22Rv1 (cell line): Measurements from ENCODE around the gene OR10A3.

ENCODE experiments used
- ZFX ChIP-seq: fragments of 450-650 bp; IDR thresholded peaks from 2 replicates; pipeline ENCODE4 v1.6.1; 2017; ENCODE audit warnings: antibody characterized with exemption, borderline replicate concordance
- TF ChIP-seq, protein P1 (sequence below): fragments of 450-650 bp; IDR thresholded peaks from 2 replicates; pipeline ENCODE4 v1.5.1; 2017; ENCODE audit warnings: mild to moderate bottlenecking

DNA sequence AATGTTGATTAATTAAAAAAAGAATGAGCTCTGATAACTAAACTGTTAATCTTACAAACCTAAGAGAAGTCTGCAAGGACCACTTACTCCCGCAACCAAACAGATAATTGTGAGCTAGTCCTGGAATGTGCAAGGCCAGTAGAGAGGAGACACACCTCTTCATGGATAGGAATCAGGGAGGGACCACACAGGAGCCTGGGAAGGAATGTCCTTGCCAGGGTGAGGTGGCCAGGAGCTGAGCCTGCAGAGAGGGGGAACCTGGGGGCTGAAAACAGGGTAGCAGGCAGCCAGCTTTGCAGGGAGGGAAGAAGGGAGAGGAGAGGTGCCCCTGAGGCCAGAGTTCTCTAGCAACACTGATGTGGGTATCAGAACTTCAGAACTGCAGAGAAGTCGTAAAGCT lies 33.2 kb upstream of the OR10A3 start:
- TF ChIP-seq, protein P1, sequence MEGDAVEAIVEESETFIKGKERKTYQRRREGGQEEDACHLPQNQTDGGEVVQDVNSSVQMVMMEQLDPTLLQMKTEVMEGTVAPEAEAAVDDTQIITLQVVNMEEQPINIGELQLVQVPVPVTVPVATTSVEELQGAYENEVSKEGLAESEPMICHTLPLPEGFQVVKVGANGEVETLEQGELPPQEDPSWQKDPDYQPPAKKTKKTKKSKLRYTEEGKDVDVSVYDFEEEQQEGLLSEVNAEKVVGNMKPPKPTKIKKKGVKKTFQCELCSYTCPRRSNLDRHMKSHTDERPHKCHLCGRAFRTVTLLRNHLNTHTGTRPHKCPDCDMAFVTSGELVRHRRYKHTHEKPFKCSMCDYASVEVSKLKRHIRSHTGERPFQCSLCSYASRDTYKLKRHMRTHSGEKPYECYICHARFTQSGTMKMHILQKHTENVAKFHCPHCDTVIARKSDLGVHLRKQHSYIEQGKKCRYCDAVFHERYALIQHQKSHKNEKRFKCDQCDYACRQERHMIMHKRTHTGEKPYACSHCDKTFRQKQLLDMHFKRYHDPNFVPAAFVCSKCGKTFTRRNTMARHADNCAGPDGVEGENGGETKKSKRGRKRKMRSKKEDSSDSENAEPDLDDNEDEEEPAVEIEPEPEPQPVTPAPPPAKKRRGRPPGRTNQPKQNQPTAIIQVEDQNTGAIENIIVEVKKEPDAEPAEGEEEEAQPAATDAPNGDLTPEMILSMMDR, result no peak
- no peak for TF ChIP-seq ZFX
